SW480 (cell line): ENCODE data around the gene GALNT9.
"Not testable (repeated sequence)": the region's sequence is repeated elsewhere in the genome, so short reads cannot be mapped to it uniquely, and the experiment has no call there.

Source experiments
- DNase-seq: peaks from one replicate; pipeline ENCODE4 v3.0.0-alpha.2; 2016; ENCODE audit warnings: low spot score

Gene GALNT9

GRCh38 chr12:132279184-132279889 lies 50.1 kb downstream of the GALNT9 start:
- DNase-seq = peak; percentile 92

DNA sequence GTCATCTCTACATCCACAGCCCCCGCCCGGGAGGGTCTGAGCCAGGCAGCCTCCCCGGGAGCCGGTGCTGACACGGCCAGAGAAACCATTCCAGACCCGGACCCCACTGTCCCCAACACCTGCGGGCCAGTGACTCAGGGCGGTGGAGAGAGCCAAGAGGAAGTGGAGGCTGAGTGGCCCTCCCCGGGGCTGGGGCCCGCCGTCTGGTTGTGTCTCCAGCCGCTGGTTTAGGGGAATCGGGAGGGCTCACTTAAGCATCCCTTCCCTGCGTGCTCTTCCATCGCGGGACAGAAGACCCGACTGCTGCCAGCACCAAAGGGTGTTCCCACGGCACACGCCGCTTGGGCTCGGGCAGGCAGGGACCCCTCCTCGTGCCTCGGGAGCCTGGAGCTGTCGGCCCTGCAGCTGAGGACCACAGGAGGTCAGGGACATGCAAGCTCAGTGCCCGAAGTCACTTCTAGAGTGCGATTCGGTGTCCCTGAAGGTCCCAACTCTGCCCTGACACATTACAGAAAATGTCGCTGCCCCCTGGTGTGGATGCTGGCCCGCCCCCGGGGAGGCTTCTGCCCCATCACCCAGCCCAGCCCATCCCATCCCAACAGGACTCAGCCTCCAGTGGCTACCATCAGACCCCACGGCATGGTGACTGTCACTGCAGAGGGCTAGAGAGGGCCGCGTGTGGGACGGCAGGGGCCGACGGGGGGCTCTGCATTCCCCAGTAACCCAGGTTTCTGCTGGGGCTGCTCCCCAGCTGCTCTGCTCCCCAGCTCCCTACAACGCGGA lies 50.8 kb downstream of the GALNT9 start:
- DNase-seq = no peak

DNA sequence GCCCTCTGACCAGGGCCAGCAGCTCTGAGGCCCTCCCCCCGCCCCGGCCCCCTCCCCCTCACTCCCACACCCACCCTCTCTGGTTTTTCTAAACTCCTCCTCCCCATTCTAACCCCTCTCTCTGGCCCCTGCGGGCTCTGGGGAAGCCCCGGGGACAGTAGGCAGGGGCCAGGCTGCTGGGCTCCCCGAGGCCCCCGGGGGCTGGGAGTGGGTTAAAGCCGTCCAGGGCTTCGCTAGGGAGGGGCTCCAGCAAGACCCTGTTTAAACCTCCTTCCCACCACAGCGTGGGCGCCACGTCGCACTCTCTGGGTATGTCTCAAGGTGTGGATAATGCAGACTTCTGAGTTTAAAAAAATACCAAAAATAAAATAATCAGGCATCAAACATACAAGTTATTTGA lies 51.4 kb downstream of the GALNT9 start:
- no peak for DNase-seq

DNA sequence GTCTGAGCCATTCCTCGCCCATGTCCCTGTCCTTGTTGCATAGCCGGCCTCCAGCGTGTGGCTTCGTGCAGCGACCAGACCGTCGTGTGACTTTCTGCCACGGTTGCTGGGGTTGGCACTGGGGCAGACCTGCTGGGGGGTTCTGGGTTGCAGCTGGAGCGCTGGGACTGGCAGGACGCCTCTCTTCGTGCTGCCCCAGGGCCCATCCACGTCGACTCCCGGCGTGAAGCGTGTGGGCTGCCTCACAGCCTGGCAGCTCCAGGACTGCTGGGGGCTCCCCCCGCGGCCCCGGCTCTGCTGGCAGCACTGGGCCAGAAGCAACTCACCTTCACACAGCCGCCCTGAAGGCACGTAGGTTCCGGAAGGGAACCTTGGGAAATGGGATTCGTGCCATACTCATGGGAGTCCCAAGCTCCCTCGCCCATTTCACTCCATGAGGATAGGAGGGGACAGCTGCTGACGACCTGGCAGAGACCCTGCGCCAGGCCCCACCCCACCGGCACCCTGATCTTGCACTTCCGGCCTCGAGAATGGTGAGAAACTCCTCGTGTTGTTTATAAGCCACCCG lies 51.9 kb downstream of the GALNT9 start:
- no peak for DNase-seq

DNA sequence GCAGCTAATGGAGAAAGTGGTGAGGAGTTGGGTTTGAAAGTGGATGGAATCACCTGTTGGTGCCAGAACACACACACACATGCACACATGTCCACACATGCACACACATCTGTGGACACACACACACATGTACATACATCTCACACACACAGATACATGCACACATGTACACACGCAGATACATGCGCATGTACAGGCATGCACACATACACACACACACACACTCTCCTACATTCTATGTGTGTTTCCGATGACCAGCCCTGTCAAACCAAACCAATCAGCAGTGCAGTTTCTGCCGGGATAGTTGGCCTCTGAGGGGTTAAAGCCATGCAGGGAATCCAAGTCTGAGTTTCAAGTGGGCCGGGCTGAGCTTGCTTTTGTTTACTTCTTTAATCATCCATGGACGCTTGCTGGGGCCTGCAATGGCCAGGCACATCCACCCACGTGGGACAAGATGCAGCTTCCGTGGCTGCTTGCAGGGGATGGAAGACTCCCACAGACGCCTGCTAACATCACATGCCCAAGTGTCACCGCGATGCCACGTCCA lies 52.5 kb downstream of the GALNT9 start:
- no peak for DNase-seq

DNA sequence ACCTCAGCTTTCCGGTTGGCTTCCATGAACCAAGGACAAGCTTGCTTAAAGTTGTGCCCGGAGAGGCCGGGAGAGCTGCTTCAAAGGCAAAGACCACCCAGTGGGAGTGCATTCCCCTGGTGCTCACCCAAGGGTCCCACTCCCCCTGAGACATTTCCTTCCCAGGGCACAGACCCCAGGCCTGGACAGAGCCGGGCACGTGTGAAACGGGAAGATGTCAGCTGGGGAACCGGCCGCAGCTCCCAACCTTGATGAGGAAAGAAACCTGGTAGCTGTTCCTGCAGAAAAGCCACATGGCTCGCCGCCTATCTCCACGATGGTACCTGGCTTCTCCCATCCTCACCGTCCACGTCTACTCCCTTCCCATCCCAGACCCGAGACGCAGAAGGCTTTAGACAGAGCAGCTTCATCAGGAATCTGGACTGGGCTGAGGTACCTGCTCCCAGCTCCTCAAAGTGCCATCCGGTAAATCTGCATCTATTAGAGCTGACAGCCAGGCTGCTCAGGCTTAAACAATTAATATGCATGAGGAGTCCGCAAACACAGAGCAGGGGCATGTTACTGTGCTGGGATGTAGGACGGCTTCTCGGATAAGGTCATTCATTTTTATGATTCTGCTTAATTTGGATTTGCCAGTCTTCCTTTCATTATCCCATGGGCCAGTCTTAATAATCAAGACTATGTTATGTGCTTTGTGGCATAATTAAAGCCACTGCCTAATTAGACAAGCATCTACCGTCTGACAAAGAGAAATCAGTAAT lies 53.1 kb downstream of the GALNT9 start:
- DNase-seq = no peak

DNA sequence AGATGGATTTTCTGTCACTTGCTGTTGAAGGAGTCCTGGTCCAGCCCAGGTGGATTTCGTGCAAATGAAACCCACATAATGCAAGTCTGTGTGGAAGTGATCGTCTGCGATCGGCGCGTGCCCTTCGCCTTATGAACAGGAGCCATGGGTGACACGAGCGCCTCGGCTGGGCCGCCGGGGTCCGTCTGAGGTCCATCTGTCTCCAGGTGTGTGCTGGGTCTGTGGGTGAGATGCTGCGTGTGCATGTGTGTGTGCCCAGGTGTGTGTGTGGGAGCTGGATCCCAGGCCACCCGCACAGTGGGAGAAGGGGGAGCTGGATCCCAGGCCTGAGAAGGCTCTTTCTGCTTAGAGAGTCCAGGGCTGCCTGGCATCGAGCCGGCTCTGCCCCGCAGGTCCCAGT lies 53.8 kb downstream of the GALNT9 start:
- no peak for DNase-seq

- DNase-seq = peak; percentile 87
Measured at GRCh38 chr12:132275110-132275531, 54.3 kb downstream of the GALNT9 start.

DNA sequence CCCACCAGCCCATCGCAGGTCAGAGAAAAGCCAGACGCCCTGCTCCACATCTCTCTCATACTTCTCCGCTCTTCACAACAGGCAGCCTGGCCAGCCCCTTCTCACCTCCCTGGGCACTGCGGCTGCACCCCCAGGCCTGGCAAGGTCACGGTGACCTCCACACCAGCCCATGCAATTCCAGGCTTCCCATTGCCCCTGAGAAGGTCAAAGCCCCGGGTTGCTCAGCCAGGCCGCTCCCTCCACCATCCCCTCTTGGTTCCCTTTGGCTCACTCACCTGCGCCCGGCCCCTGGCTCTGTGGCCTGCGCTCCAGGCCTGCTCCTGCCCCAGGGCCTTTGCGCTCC lies 55.4 kb downstream of the GALNT9 start:
- no peak for DNase-seq

DNA sequence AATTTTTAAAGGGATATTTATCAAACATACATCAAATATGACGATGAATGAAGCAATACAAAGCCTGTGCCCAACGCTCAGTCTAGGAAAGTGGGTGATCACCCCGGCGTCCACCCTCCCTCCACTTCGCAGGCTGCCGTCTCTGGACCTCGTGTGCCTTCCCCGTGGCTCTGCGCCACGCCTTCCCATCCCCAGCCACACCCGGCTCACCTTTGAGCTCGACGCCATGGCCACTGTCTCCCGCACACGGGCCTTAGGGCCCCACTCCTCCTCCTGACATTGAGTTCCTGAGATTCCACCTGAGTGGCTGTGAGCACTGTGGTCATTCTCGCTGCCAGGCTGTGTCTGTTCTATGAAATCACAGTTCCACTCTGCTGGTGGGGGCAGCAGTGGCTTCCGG lies 56.7 kb downstream of the GALNT9 start:
- no peak for DNase-seq

DNA sequence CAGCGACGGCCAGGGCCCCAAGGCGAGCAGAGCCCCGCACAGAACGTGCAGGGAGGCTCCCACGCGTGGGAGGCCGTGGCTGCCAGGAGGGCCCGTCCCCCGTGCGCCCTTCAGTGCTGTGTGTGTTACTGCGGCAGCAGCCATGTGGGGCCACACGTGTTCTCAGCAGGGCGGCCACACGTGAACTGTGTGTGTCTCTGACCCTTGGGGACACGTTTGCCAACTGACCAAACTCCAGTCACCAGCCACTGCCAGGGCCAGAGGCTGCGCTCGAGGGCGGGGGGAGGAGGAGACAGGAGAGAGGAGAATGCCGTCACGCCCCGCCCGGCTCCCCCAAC lies 57.7 kb downstream of the GALNT9 start:
- DNase-seq = no peak

DNA sequence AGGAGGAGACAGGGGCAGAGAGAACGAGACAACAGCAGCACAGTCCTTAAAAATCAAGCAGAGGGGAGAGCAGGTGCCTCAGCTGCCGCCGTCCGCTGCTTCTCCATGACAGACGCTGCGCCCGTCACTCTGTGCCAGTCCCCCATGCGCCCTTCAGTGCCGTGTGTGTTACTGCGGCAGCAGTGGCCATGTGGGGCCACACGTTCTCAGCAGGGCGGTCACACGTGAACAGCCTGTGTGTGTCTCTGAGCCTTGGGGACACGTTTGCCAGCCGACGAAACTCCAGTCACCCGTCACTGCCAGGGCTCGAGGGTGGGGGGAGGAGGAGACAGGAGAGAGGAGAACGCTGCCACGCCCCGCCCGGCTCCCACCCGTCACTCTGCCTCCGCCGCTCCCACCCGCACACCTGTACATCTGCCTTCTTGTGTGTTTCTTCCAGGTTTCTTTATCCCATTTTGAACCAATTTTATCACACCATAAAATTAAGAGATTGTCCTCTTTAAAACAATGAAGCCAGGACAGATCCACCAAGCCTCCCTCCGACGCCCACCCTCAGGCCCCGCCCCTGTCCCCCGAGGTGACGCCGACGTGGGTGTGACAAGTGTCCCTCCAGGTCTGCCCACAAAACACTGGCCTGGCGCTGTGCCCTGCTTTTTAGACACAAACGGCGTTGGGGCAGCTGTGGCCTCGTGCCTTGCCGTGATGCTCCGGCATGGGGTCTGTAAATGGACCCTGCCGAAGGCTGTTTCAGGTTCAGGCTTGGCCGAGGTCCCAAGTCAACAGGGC lies 58.2 kb downstream of the GALNT9 start:
- DNase-seq = no peak

DNA sequence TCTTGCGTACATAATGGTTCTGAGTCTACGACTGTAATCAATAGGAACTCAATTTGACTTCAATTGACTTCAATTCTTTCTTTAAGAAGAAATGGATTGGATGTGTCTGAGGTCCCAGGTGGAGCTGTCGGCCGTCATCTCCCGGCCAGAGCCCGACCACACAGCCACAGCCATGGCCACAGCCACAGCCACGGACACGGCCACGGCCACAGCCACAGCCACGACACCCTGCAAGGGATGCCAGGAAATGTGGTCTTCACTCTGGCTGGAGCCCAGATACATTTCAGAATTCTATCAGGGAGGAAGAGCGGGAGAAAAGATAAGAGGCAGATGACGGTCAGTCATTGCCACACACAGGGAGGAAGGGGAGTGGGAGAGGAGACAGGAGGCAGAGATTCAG lies 58.9 kb downstream of the GALNT9 start:
- DNase-seq = no peak

DNA sequence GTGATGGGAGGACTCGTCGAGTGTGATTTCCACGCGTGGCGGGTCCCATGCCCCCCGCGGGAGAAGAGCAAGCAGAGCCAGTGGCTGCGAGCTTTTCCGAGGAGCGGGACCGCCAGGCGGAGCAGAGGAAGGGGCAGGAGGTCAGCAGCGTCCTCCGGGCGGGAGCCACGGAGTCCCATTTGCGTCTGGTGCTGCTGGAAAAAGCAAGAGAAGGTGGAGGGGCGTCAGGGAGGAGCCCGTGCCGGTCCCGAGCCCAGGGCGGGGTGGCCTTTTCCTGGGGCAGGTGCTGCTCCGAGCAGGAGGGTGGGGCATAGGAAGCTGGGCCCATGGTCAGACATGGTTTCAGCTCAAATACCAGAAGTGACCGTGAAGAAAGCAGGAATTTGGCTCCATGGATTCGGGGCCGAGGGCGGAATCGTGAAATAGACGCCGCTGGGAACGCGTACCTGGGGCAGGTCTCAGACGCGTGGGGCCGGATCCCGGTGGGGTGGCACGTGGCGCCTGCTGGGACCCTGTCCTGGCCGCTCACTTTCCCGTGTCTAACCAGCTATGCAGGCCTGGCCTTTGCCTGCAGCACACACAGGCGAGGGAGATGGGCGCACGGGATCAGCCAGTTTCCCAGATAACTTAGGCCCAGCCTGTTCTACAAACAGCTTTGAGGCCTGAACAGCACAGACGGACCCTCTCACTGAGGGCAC lies 60.0 kb downstream of the GALNT9 start:
- no peak for DNase-seq

GRCh38 chr12:132268674-132269073 lies 60.7 kb downstream of the GALNT9 start:
- no peak for DNase-seq

- DNase-seq = no peak
Measured at GRCh38 chr12:132267873-132268272, 61.5 kb downstream of the GALNT9 start.

GRCh38 chr12:132266802-132267201 lies 62.6 kb downstream of the GALNT9 start:
- DNase-seq = no peak

GRCh38 chr12:132266370-132266769 lies 63.0 kb downstream of the GALNT9 start:
- DNase-seq = no peak

- DNase-seq = not testable (repeated sequence)
Measured at GRCh38 chr12:132265822-132266221, 63.6 kb downstream of the GALNT9 start.

- no peak for DNase-seq
Measured at GRCh38 chr12:132265056-132265800, 64.2 kb downstream of the GALNT9 start.
